HG02798 (cell line): ENCODE results near the gene SSBP3.
"Not testable (repeated sequence)": the region's sequence is repeated elsewhere in the genome, so short reads cannot be mapped to it uniquely, and the experiment has no call there.

ENCODE experiments used
- ATAC-seq: cut with Tn5 transposase; IDR thresholded peaks from one replicate; pipeline ENCODE4 v1.9.1; 2021; ENCODE audit warnings: mild to moderate bottlenecking; ENCODE audit not compliant: unreplicated experiment, poor library complexity

Gene SSBP3

DNA sequence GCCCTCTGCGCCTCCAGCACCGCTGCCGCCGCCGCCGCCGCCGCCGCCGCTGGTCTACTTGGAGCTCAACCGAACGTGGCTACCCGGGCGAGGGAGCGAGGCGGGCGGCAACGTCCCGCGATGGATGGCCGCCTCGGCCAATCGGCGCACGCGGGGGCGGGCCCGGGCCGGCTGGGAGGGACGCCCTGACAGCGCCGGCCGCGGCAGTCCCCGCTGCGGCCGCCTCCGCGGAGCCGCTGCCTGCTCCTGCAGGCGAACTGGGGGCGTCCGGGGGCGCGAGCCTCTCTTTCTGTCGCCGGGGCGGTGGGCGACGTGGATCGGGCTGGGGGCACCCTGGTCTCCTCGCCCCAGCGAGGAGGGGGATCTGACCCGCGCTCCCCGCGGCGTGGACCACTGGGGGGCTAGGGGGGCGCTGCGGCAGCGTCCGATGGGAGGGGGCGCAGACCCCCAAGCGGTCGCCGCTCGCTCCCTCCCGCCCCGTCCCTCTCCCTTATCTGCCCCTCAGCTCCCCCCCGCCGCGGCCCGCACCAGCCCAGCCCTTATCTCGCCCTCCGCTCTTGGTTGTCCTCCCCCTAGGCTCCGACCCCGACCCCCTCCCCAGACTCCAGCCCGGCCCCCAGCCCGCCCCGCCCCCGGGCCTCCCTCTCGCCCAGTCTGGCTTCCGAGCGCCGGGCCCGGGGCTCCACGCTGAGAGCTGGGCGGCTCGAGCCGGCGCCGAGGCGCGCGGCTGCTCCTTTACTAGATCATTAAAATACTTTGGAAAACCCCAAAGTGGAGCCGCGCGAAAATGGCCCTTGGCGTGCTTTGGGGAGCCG lies at the start of gene SSBP3:
SSBP3 (minus strand) TSS at position 56 of the 815 bp plus-strand sequence.
- peak; percentile 89 for ATAC-seq

GRCh38 chr1:54453509-54453908 lies 47.3 kb upstream of the SSBP3 start:
- no peak for ATAC-seq

DNA sequence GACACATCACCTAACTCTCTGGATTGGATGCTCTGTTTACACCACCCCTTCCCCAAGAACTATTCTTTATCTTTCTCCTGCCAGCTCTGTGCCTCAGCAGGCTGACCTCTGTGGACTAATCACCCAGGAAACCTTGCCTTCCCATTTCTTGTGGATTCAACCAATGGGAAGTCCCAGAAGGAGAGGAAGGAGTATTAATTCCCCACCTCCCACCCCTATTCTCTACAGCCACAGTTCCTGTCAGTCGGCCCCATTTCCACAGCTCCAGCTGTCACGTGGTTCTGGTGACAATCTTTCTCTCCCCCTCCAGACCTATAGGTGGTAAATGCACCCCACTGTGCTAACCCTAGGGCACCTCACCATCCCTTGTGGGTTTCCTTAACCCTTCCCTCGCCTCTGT lies 46.8 kb upstream of the SSBP3 start:
- ATAC-seq: no peak

- not testable (repeated sequence) for ATAC-seq
These were observed 43.2 kb upstream of the SSBP3 start for GRCh38 chr1:54449431-54449830.

- not testable (repeated sequence) for ATAC-seq
These were observed 42.6 kb upstream of the SSBP3 start for GRCh38 chr1:54448801-54449200.

DNA sequence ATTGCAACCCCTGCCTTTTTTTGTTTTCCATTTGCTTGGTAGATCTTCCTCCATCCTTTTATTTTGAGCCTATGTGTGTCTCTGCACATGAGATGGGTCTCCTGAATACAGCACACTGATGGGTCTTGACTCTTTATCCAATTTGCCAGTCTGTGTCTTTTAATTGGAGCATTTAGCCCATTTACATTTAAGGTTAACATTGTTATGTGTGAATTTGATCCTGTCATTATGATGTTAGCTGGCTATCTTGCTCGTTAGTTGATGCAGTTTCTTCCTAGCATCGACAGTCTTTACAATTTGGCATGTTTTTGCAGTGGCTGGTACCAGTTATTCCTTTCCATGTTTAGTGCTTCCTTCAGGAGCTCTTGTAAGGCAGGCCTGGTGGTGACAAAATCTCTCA lies 40.9 kb upstream of the SSBP3 start:
- not testable (repeated sequence) for ATAC-seq

DNA sequence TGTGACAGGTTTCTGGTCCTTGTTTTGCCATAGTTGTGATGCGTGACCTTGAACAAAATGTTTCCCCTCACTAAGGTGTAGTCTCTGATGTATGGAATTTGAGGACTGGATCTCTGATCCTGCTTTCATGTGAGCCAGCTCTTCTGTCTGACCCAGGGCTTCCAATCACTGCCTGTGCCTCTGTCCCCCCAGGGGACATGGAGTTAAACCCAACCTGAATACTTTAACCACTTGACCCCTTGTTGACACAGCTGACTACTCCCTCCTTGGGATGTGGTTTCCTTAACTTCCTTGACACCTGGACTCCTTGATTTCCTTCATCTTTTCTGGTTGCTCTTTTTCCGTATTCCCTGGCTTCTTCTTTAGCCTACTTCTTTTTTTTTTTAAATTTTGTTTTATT lies 36.0 kb upstream of the SSBP3 start:
- ATAC-seq: no peak

DNA sequence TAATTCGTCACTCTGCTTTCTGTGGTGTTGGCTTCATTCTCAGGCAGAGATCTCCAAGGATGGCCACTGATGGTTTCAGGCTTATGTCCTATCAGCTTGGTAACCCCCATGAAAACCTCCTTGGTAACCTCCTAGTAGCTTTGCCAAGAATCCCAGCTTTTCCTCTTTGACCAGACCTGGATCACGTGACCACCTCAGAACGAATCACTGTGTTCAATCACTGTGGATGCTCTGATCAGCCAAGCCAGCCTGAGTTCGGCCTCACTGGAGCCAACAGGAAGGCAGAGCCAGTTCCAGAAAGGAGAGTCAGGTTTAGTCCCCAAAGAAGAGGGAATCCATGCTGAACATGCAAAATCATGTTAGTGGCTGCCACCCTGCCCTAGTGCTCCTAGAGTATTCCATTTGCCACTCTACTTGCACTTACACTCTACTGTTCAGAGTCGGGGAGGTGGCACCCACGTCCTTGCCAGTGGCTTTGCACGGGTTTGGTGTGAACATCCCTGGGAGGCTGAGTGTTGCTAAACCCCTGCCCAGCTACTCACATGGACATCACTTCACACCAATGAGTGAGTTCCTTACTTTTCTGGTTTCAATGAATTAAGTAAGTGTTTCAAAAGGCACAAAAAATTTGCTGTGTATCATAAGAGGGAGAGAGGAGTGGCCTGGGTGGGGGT lies 33.5 kb upstream of the SSBP3 start:
- ATAC-seq: no peak

DNA sequence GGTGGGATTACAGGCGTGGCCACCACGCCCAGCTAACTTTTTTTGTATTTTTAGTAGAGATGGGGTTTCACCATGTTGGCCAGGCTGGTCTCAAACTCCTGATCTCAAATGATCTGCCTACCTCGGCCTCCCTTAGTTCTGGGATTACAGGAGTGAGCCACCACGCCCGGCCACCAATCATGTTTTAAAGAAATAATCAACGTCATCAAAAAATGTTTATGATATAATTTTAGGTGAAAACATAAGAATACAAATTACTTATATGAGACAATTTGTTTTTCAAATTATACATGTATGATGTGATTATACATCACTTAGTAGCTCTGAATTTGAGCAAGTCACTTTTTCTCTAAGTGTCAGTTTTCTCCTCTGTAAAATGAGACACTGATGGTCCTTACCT lies 31.6 kb upstream of the SSBP3 start:
- no peak for ATAC-seq

- ATAC-seq: no peak
These were observed 30.6 kb upstream of the SSBP3 start for GRCh38 chr1:54436826-54437225.

DNA sequence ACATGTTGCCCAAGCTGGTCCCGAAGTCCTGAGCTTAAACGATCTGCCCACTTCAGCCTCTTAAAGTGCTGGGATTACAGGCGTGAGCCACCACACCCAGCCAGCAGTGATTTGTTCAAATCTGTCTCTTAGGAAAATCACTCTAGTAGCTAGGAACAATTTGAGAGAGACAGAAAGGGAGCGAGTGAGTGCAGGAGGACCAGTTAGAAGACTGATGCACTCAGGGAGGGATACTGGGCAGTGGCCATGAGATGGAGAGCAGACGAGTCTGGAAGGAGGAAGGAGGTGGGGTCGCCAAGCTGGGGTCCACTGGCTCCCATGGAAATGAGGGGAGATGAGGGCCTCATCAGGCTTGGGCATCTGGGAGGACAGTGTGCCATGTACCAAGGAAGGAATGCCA lies 23.6 kb upstream of the SSBP3 start:
- no peak for ATAC-seq

- ATAC-seq: no peak
These were observed 22.8 kb upstream of the SSBP3 start for GRCh38 chr1:54428837-54429518.

GRCh38 chr1:54425152-54425584 lies 19.0 kb upstream of the SSBP3 start:
- ATAC-seq: no peak

- no peak for ATAC-seq
These were observed 18.2 kb upstream of the SSBP3 start for GRCh38 chr1:54424398-54424797.

- ATAC-seq: no peak
These were observed 14.9 kb upstream of the SSBP3 start for GRCh38 chr1:54421101-54421504.

DNA sequence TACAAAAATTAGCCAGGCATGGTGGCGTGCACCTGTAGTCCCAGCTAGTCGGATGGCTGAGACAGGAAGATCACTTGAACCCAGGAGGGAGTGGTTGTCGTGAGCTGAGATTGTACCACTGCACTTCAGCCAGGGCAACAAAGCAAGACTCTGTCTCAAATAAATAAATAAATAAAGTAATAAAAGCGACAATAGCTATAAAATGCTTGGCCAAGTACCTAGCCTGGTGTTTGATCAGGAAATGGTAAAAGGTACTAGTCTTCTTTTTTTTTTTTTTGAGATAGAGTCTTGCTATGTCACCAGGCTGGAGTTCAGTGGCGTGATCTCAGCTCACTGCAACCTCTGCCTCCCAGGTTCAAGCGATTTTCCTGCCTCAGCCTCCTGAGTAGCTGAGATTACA lies 12.4 kb upstream of the SSBP3 start:
- not testable (repeated sequence) for ATAC-seq

- ATAC-seq: no peak
These were observed 10.9 kb upstream of the SSBP3 start for GRCh38 chr1:54417123-54417522.

DNA sequence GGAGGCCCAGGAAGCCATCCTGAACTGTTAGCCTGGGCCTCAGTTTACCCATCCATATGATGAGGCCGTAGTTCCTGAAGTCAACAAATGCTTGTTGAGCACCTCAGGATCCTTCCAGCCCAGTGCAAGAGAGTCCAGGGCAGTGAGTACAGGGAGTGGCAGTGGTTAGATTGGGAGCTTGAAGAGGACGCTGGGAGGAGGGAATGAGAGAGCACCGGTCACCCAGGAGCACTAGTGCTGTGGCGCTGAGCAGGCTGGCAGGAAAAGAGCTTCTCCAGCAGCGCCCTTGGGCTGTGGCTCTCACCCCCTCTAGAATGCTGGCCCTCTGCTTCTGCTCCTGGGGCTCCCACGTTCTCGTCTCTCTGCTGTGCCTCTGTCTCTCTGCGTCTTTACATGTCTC lies 10.2 kb upstream of the SSBP3 start:
- ATAC-seq: no peak

DNA sequence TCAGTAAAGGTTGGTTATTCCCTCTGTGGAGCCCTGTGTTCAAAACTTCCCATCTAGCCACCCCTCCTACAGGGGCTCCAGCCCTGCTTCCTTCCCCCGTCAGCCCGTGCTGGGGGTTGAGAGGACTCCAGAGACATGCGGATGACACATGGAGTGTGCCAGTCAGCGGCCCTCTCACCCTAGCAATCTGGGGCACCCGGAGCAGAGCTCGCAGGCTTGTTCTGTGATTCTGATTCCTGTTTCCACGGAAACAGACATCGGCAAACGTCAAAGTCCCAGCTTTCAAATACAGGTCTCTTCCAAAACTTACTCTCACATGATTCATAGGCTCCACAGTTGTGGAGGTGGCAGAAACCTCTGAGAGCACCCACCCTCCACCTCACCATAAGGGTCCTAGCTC lies 9.8 kb upstream of the SSBP3 start:
- ATAC-seq: no peak

DNA sequence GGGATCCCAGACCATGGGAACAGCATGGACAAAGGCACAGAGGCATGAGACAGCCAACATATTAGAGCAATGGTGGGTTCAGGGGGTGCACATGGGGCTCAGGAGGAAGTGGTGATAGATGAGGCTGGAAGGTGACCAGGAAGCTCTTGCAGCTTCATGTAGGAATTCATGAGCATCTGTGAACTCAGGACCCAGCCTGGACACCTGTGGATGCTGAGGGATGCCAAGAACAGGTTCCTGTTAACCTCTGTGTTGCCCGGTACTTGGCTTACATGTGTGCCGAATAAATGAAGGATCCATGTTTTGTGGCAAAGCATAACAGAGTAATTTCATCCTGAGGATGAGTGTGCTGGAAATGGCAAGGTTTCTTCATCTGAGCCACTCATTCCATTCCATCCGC lies 9.3 kb upstream of the SSBP3 start:
- no peak for ATAC-seq

GRCh38 chr1:54413732-54414131 lies 7.5 kb upstream of the SSBP3 start:
- ATAC-seq: no peak
